Measurements from ENCODE around the gene HSD11B2.
"Not testable (repeated sequence)": the region's sequence is repeated elsewhere in the genome, so short reads cannot be mapped to it uniquely, and the experiment has no call there.

Gene HSD11B2

GRCh38 chr16:67397036-67397801 is 33.7 kb upstream of the HSD11B2 start:
- no peak for DNase-seq

GRCh38 chr16:67397812-67398545 is 32.9 kb upstream of the HSD11B2 start:
- no peak for DNase-seq

GRCh38 chr16:67398546-67399217 is 32.2 kb upstream of the HSD11B2 start:
- DNase-seq = no peak

DNA sequence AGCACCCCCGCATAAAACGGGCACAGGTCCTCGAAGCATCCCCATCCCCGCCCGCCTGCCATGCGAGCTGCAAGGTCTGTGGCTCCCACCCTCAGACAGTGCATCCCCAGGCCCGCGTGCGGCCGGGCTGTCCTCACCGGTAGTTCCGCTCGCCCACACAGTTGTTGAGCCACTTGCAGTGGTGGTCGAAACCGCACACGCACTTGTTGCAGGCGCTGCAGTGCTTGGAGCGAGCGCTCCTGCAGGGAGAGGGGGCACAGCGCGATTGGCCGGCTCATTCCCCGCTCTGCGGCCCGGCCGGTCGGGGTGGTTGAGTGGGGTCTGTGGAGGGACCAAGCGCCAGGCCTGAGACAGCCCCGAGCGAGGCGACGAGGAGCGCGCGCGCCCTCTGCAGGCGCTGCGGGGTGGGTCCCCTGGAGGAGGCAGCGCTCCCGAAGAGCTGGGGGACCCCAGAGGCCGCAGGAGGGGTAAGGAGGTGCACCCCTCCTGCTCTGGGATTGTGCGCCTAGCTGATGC is 31.6 kb upstream of the HSD11B2 start:
- DNase-seq = no peak

DNA sequence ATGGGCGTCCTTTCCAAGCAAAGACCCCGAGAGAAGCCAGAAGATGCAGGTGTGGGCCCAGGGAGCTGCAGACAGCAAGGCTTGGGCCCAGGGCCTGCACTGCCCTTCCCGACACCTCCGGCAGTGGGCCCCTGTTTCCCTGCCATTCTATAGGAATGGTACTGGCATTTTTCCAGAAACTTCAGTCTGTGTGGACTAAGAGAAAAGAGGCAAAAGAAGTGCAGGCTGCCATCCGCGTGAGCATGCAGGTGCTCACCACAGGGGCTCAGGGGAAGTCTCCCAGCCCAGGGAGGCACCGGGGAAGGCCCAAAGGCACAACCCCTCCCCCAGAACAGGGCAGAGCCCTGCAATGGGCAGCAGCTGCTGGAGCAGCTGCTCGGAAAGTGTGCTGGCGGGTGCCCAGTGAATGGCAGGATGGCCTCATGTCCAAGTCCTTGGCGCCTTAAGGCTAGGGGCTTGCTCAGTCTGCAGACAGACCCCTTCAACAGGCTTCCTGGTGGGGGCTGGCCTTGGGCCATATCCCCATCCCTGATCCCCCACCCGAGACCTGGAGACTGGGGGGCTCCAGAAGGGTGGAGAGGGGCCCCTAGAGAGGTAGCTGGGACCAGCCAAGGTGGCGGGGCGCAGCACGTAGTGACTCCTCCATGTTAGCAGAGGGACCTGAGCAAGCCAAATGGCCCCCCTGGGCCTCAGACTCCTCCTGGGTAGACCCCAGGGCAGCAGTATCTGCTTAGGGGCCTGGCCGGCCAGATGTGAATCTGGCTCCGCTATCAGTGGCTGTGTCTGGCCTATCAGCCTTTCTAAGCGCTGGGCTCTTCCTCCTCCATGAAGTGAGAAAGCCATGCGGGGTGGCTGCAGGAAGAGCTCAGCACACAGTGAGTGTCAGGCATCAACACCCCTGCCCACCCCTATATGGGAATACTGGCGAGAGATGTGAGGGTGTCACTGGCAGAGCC is 30.9 kb upstream of the HSD11B2 start:
- DNase-seq = no peak

- DNase-seq = no peak
Observed at GRCh38 chr16:67400901-67401300, 30.0 kb upstream of the HSD11B2 start.

DNA sequence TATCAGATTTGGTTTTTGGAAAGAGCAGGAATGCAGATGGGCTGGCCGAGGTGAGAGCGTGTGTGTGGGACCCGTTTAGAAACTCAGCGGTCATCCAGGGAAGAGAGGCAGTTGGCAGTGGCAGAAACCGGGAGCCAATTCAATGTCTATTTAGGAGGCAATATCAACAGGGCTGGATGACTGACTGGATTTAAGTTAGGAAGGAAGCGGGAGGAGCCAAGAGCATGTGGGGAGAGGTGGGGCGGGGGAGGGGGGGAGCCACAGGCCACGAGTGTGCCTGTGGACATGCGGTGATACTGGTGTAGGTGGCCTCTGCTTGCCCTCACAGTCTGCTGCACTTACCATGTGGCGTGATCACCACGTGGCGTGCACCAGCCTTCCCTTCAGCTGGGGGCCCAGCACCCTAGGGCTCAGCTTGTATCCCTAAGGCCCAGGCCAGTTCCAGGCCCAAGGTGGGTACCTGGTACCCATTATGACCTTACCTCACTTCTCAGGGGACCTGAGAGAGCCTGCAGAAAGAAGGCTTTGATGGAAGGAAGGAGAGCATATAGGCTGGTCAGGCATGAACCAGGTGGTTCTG is 26.9 kb upstream of the HSD11B2 start:
- no peak for DNase-seq

- no peak for DNase-seq
Observed at GRCh38 chr16:67404740-67405226, 26.1 kb upstream of the HSD11B2 start.

- DNase-seq = no peak
Observed at GRCh38 chr16:67405336-67405735, 25.6 kb upstream of the HSD11B2 start.

- DNase-seq = no peak
Observed at GRCh38 chr16:67406111-67406971, 24.6 kb upstream of the HSD11B2 start.

DNA sequence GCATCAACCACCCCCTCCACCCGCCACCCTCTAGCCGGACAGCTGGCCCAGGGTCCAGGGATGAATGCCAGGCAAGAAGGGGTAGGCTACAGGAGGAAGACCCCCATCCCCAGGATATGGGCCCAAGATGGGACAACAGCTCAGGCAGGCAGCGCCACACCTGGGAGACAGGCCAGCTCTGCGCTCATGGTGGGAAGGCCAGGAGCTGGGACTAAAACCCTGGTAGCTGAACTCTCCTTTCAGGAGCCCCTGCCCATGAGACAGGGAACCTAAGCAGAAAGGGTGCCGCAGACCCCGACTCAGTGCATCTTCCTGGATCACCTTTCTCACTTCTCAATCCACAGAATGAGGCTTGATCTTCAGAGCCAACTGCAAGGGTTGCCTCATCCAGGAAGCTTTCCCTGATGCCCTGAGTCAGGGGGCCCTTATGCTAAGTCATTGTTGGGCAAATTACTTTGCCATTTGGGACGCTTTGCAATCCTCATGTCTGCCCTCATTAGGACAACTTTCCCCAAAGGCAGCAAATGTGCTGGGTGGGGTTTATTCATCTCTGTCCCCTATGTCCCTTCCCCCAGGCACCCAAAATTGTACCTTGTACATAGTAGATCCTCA is 23.6 kb upstream of the HSD11B2 start:
- DNase-seq = no peak

DNA sequence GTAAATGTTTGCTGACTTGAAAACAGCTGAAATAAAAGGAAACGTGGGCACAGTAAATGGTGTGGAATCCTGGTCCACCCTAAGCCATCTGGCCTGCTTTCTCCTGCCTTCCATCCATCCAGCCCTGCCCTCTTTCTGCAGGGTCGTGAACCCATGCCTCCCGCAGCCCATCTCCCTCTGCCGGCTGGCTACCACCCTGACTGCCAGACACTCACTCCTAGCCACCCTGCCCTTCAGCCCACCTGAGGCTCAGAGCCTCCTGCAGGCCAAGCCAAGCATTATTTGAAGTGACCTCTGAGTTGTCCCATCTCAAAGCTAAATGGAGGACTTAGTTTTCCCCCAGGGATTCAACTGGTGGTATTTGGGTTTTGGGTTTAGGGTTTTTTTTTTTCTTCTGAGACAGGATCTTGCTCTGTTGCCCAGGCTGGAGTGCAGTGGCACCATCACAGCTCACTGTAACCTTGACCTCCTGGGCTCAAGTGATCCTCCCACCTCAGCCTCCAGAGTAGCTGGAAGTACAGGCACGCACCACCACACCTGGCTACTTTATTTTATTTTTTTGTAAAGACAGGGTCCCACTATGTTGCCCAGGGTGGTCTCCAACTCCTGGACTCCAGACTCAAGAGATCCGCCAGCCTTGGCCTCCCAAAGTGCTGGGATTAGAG is 23.0 kb upstream of the HSD11B2 start:
- DNase-seq = no peak

DNA sequence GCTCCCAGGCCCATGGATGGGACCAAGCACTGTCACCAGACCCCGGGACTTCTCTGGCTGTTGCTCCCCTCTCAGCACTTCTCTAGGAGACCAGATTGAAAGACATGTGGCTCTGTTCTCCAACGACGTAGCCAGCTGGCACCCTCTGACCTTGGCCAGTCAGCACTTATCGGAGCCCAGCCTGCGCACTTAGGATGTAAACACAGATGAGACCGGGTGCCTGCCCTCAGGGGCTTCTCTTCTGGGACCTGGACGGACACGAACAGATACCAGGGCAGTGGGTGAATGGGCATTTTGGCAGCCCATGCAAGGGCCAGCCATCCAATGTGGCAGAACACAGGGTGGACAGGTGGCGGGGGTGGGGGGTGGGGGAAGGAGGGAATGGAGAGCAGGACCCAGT is 21.3 kb upstream of the HSD11B2 start:
- no peak for DNase-seq

- DNase-seq = no peak
Observed at GRCh38 chr16:67411339-67411738, 19.6 kb upstream of the HSD11B2 start.

GRCh38 chr16:67412294-67412693 is 18.6 kb upstream of the HSD11B2 start:
- no peak for DNase-seq

- DNase-seq = no peak
Observed at GRCh38 chr16:67413978-67414911, 16.7 kb upstream of the HSD11B2 start.

DNA sequence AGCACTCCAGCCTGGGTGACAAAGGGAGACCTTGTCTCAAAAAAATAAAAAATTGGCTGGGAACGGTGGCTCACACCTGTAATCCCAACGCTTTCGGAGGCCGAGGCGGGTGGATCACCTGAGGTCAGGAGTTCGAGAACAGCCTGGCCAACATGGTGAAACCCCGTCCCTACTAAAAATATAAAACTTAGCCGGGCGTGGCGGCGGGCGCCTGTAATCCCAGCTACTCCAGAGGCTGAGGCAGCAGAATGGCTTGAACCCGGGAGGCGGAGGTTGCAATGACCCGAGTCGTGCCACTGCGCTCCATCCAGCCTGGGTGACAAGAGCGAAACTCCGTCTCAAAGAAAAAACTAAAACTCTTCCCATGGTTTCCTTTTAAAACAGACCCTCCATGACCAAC is 15.5 kb upstream of the HSD11B2 start:
- not testable (repeated sequence) for DNase-seq
